Vagina (tissue), 2 donors: ENCODE measurements around the gene PARVA. TPM values are rescaled to one million over a fixed set of nuclear protein-coding genes. Genes with fewer than 3 reads are reported as not detected.

ENCODE experiments used
- DNase-seq, 2 donors: peaks; one replicate each; pipeline ENCODE4 v3.0.0-alpha.2; 2017; ENCODE audit errors: extremely low spot score in 2 of 2
- H3K27ac ChIP-seq: fragments of 200-600 bp; sonication (generic); one replicate; pipeline ENCODE4 v1.5.1; 2019
- H3K27me3 ChIP-seq: fragments of 200-600 bp; sonication (generic); one replicate; pipeline ENCODE4 v1.5.1; 2019
- H3K36me3 ChIP-seq, 2 donors: fragments of 200-600 bp; sonication (generic); one replicate each; pipeline ENCODE4 v1.5.1; 2017 to 2019
- H3K4me1 ChIP-seq: fragments of 200-600 bp; sonication (generic); one replicate; pipeline ENCODE4 v1.5.1; 2019
- H3K4me3 ChIP-seq, 2 donors: fragments of 200-600 bp; sonication (generic); 1 replicate in 1 of 2; 2 replicates in 1 of 2; pipeline ENCODE4 v1.5.1; 2016 to 2019
- H3K9me3 ChIP-seq: fragments of 200-600 bp; sonication (generic); one replicate; pipeline ENCODE4 v1.5.1; 2019
- POLR2A ChIP-seq, 2 donors: fragments of 450-650 bp; IDR thresholded peaks; one replicate each; pipeline ENCODE4 v1.6.1; 2017; ENCODE audit warnings: antibody characterized with exemption in 2 of 2, mild to moderate bottlenecking in 2 of 2, moderate library complexity in 2 of 2
- POLR2AphosphoS5 ChIP-seq, 2 donors: sonication (generic); formaldehyde crosslinking; IDR thresholded peaks; one replicate each; pipeline ENCODE4 v1.9.0; 2017; ENCODE audit warnings: antibody characterized with exemption in 2 of 2, mild to moderate bottlenecking in 2 of 2, low read depth in 1 of 2; ENCODE audit not compliant: insufficient read depth in 1 of 2
- intact Hi-C: fragments of 100-400 bp; cut with DNase I; formaldehyde crosslinking; loops from one replicate; pipeline ENCODE4 v1.15.1; 2023
- total RNA-seq: library from RNA; depleted of rRNA; stranded (reverse); fragments of >200 nt; gene quantifications from one replicate; pipeline ENCODE4 v1.2.3, GENCODE V29; 2016
- TF ChIP-seq, protein P1 (sequence below), 3 experiments: fragments of 450-650 bp in 2 of 3; fragments of 200-600 bp in 1 of 3; sonication (generic) in 1 of 3; IDR thresholded peaks; one replicate each; pipeline ENCODE4 v1.5.1; 2017 to 2019; ENCODE audit warnings: antibody characterized with exemption in 3 of 3, mild to moderate bottlenecking in 2 of 3, moderate library complexity in 2 of 3

The PARVA gene
- total RNA-seq, 1 donor from 2014 or later, result 51.1 TPM

DNA sequence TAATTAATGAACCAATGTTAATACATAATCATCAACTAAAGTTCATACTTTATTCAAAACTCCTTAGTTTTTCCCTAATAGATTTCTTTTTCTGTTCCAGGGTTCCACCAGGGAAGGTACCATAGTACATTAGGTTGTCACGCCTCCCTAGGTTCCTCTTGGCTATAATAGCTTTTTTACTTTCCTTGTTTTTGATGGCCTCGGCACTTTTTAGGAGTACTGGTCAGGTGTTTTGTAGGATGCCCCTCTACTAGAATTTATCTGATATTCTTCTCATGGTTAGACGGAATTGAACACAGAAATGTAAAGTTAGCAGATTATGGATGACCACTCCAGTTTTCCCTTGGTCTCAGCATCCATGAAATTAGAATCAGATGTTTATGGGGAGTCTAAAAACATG, 34.0 kb downstream of the PARVA start:
- no peaks in the 10 kb centered on the region for H3K27me3 ChIP-seq
- no peaks in the 10 kb centered on the region for H3K9me3 ChIP-seq
- TF ChIP-seq POLR2AphosphoS5 (IDR thresholded peaks at IDR 0.05; ENCODE audit: insufficient read depth in 1 of 2, low read depth in 1 of 2), result no peak
- TF ChIP-seq POLR2A (IDR thresholded peaks at IDR 0.05), result no peak
- TF ChIP-seq, protein P1, sequence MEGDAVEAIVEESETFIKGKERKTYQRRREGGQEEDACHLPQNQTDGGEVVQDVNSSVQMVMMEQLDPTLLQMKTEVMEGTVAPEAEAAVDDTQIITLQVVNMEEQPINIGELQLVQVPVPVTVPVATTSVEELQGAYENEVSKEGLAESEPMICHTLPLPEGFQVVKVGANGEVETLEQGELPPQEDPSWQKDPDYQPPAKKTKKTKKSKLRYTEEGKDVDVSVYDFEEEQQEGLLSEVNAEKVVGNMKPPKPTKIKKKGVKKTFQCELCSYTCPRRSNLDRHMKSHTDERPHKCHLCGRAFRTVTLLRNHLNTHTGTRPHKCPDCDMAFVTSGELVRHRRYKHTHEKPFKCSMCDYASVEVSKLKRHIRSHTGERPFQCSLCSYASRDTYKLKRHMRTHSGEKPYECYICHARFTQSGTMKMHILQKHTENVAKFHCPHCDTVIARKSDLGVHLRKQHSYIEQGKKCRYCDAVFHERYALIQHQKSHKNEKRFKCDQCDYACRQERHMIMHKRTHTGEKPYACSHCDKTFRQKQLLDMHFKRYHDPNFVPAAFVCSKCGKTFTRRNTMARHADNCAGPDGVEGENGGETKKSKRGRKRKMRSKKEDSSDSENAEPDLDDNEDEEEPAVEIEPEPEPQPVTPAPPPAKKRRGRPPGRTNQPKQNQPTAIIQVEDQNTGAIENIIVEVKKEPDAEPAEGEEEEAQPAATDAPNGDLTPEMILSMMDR (IDR thresholded peaks at IDR 0.05), result no peak
- DNase-seq, result no peak
- intact Hi-C loops, result loop anchor here (5.0 to 10.0 kb wide), 4 partner anchors 34 to 483 kb away; partner anchors contain the start of genes PARVA and TEAD1
- H3K36me3 ChIP-seq, result no peaks in the 10 kb centered on the region
- peaks cover 70% of the 10 kb centered on the region for H3K4me1 ChIP-seq
- H3K4me3 ChIP-seq, result no peak overlapping the region
- H3K27ac ChIP-seq, result peak overlapping the region; percentile 86

DNA sequence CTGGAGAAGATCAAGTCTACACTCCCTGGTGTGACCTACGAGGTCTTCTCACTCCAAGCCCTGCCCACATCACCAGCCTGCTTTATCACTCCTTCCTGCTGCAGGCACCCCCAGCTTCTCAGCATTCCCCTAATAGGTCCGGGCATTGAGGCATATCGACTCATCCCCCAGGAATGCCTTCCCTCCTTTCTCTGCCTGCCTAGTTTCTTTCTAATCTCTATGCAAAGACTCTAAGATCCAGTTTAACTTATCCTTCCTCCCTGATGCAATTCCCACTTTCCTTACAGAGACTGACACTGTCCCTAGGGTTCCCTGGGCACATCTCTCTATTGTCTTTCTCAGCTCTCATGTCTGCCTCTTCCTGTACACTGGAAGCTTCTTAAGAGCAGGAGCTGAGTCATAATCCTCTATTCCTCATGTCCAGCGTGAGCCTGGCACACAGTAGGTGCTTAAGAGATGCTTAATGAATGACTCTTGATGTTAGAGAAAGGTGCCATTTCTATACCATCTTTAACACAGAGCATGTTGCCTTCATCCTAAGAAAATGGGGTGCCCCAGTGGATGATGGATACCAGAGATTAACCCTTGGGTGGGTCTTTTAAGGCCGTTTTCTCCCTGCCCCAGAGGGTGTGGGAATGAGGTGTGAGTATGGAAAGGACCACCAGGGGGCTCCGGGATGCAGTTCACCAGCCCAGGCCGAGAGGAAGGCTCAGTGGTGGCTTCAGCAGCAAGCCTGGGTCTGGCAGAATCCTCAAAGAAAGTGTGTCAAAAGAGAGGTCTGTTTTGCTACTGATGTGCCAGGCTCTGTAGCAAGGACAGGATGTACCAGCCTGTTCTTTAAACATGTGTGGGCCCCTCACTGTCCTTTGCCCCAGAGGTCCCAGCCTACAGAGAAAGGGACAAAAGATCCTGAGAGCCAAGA, 34.7 kb downstream of the PARVA start:
- no peaks in the 10 kb centered on the region for H3K36me3 ChIP-seq
- peaks cover 70% of the 10 kb centered on the region for H3K4me1 ChIP-seq
- TF ChIP-seq POLR2AphosphoS5 (IDR thresholded peaks at IDR 0.05; ENCODE audit: insufficient read depth in 1 of 2, low read depth in 1 of 2), result peak in 1 of 2 donors; percentile 37
- no peak for TF ChIP-seq POLR2A (IDR thresholded peaks at IDR 0.05)
- TF ChIP-seq, protein P1 (IDR thresholded peaks at IDR 0.05), result peak; percentile 45 to 83 (median 45)
- intact Hi-C loops, result loop anchor here (5.0 to 10.0 kb wide), 4 partner anchors 35 to 483 kb away; partner anchors contain the start of genes PARVA and TEAD1
- no peak for DNase-seq
- H3K4me3 ChIP-seq, result no peak overlapping the region
- no peaks in the 10 kb centered on the region for H3K27me3 ChIP-seq
- H3K9me3 ChIP-seq, result no peaks in the 10 kb centered on the region
- H3K27ac ChIP-seq, result peak overlapping the region; percentile 86

DNA sequence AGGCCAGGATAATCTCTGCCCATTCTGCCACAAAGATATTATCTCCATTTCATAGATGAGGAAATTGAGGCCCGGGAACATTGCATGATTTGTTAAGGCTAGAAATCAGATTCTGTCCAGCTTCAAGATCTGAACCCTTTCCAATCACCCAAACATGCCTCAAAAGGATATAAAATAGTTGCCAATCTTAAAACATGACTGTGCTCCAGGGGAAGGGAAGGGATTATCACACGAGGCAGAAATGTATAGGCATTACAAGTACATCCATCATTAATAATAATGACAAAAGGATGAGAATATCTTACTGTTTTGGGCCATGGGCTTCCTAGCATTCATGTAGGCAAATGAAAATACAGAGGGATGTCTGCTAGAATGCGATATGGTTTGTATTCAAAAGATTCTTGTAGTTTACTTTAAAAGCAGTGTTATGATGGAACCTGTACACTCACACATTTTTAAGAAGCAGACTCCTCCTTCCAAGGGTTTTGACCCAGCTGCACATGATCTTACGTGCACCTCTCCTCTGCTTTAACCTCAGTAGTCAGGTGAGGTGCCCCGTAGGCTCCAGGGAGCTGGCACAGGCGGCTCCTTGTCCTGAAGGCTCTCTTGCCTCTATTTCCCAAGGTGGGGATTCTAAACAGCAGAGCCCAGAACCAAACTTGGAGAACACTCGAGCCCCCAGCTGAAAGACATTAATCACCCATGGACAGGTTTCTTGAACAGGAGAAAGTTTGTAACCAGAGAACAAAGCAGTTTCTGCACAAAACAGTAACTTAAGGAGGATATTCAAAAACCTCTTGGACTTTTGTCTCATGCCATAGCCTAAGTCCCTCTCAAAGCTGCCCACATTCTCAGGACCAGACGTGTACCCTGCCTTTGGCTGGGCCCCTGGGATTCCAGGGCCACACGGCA, 36.0 kb downstream of the PARVA start:
- Histone ChIP-seq H3K9me3 (no peaks in the 10 kb centered on the region), H3K27me3 (no peaks in the 10 kb centered on the region), H3K4me1 (peaks cover 74% of the 10 kb centered on the region), H3K4me3 (no peak overlapping the region), H3K27ac (peak overlapping the region; percentile 86), H3K36me3 (no peaks in the 10 kb centered on the region)
- no peak for DNase-seq
- TF ChIP-seq, protein P1 (IDR thresholded peaks at IDR 0.05), result no peak
- TF ChIP-seq POLR2AphosphoS5 (IDR thresholded peaks at IDR 0.05; ENCODE audit: insufficient read depth in 1 of 2, low read depth in 1 of 2), result no peak
- TF ChIP-seq POLR2A (IDR thresholded peaks at IDR 0.05), result no peak
- intact Hi-C loops, result loop anchor here (5.0 to 10.0 kb wide), 4 partner anchors 36 to 481 kb away; partner anchors contain the start of genes PARVA and TEAD1

DNA sequence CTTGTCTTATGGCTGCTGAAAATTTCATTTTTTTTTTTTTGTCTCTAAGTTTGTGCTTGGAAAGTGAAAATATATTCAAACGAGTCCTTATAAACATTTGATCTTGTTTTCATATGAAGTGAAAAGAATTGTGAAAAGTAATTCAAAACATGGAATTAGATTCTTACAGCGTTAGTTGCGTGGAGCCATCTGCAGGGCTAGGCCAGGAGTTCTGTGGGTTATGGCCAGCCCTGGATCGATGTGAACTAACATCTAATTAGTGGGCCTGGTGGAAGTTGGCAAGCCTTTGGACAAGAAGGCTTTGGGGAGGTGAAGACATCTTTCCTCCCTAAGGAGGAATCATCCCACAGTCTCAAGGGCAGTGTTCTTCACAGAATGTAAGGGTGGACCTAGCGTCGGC, 37.2 kb downstream of the PARVA start:
- Histone ChIP-seq H3K4me3 (no peak overlapping the region), H3K27ac (peak overlapping the region; percentile 86), H3K36me3 (no peaks in the 10 kb centered on the region), H3K27me3 (no peaks in the 10 kb centered on the region), H3K4me1 (peaks cover 74% of the 10 kb centered on the region), H3K9me3 (no peaks in the 10 kb centered on the region)
- TF ChIP-seq, protein P1 (IDR thresholded peaks at IDR 0.05), result no peak
- TF ChIP-seq POLR2AphosphoS5 (IDR thresholded peaks at IDR 0.05; ENCODE audit: insufficient read depth in 1 of 2, low read depth in 1 of 2) (no peak), POLR2A (IDR thresholded peaks at IDR 0.05) (no peak)
- intact Hi-C loops, result loop anchor here (5.0 to 10.0 kb wide), 4 partner anchors 37 to 480 kb away; partner anchors contain the start of genes PARVA and TEAD1
- DNase-seq, result no peak
